ENCODE data around the gene BRD1.

GRCh38 chr22:49833340-49834007, 5.8 kb upstream of the BRD1 start:
- TF ChIP-seq CTCF (conservative IDR thresholded peaks at IDR 0.05; ENCODE audit: low read depth, low read length) (no peak), EZH2phosphoT487 (IDR thresholded peaks at IDR 0.05; ENCODE audit: borderline replicate concordance, low read length) (no peak), EZH2 (IDR thresholded peaks at IDR 0.05; ENCODE audit: low read length, unreplicated experiment) (no peak)
